HL-60/S4 treated with phorbol 12-myristate 13-acetate at 8.2 ng/mL for 4 days and 3 days (cell line): ENCODE results near the gene TAGLN2.

ENCODE experiments used
- in situ Hi-C: fragments of 300-500 bp; cut with MboI; formaldehyde crosslinking; loops from 2 replicates; pipeline ENCODE4 v1.15.0; 2022; ENCODE audit warnings: low sequenced_read_pairs

Gene TAGLN2

GRCh38 chr1:159880430-159880829 is 44.9 kb downstream of the TAGLN2 start:
- in situ Hi-C loops, result no loop called here

- in situ Hi-C loops, result no loop called here
Measured at GRCh38 chr1:159879977-159880376, 45.3 kb downstream of the TAGLN2 start.

GRCh38 chr1:159879136-159879535 is 46.2 kb downstream of the TAGLN2 start:
- in situ Hi-C loops, result no loop called here

GRCh38 chr1:159877695-159878444 is 47.4 kb downstream of the TAGLN2 start:
- in situ Hi-C loops, result no loop called here

- in situ Hi-C loops, result no loop called here
Measured at GRCh38 chr1:159873530-159874143, 51.7 kb downstream of the TAGLN2 start.

GRCh38 chr1:159872891-159873290 is 52.4 kb downstream of the TAGLN2 start:
- in situ Hi-C loops, result no loop called here

- in situ Hi-C loops, result no loop called here
Measured at GRCh38 chr1:159870704-159871103, 54.6 kb downstream of the TAGLN2 start.

- in situ Hi-C loops, result no loop called here
Measured at GRCh38 chr1:159869607-159870006, 55.7 kb downstream of the TAGLN2 start.

- in situ Hi-C loops, result no loop called here
Measured at GRCh38 chr1:159869173-159869572, 56.1 kb downstream of the TAGLN2 start.

GRCh38 chr1:159868766-159869165 is 56.5 kb downstream of the TAGLN2 start:
- in situ Hi-C loops, result no loop called here
